Subcutaneous abdominal adipose tissue (tissue), 5 donors: ENCODE data around the gene ITGA2.

Experiments used
- H3K27ac ChIP-seq: one replicate; pipeline ENCODE4 v1.7.0; 2013; ENCODE audit warnings: low read depth, mild to moderate bottlenecking, inconsistent platforms, low read length, moderate library complexity
- H3K27me3 ChIP-seq, 5 donors: one replicate each; pipeline ENCODE4 v1.7.0; 2013; ENCODE audit warnings: low read length in 5 of 5, inconsistent platforms in 1 of 5; ENCODE audit not compliant: control insufficient read depth in 5 of 5, insufficient read depth in 4 of 5
- H3K36me3 ChIP-seq, 5 donors: one replicate each; pipeline ENCODE4 v1.7.0; 2013; ENCODE audit warnings: low read length in 5 of 5; ENCODE audit not compliant: control insufficient read depth in 5 of 5, insufficient read depth in 5 of 5
- H3K4me1 ChIP-seq, 5 donors: one replicate each; pipeline ENCODE4 v1.7.0; 2013; ENCODE audit warnings: low read length in 5 of 5, mild to moderate bottlenecking in 3 of 5, moderate library complexity in 1 of 5; ENCODE audit not compliant: control insufficient read depth in 5 of 5, insufficient read depth in 5 of 5
- H3K4me3 ChIP-seq, 5 donors: one replicate each; pipeline ENCODE4 v1.7.0; 2013; ENCODE audit warnings: low read length in 5 of 5, low read depth in 1 of 5
- H3K9ac ChIP-seq, 5 donors: one replicate each; pipeline ENCODE4 v1.7.0; 2013; ENCODE audit warnings: low read length in 5 of 5, mild to moderate bottlenecking in 4 of 5, moderate library complexity in 3 of 5
- H3K9me3 ChIP-seq, 5 donors: one replicate each; pipeline ENCODE4 v1.7.0; 2013; ENCODE audit warnings: low read length in 5 of 5; ENCODE audit not compliant: control insufficient read depth in 5 of 5
- donor health status: healthy.
- donor health status: healthy.
- donor health status: healthy.
- donor health status: healthy.
- donor health status: healthy.

Gene ITGA2

GRCh38 chr5:53030893-53031292, 41.7 kb downstream of the ITGA2 start:
- no peaks in the 10 kb centered on the region for H3K9me3 ChIP-seq
- H3K27ac ChIP-seq, result no peak overlapping the region
- no peak overlapping the region for H3K4me3 ChIP-seq
- no peak overlapping the region for H3K9ac ChIP-seq
- H3K4me1 ChIP-seq, result peaks cover 0 to 6% (median 0%) of the 10 kb centered on the region in 5 donors
- no peaks in the 10 kb centered on the region for H3K36me3 ChIP-seq
- H3K27me3 ChIP-seq, result no peaks in the 10 kb centered on the region

GRCh38 chr5:53031695-53032096, 42.5 kb downstream of the ITGA2 start:
- H3K9ac ChIP-seq, result no peak overlapping the region
- no peaks in the 10 kb centered on the region for H3K27me3 ChIP-seq

GRCh38 chr5:53032188-53032587, 43.0 kb downstream of the ITGA2 start:
- no peaks in the 10 kb centered on the region for H3K36me3 ChIP-seq
- H3K4me3 ChIP-seq, result no peak overlapping the region
- H3K4me1 ChIP-seq, result peaks cover 0 to 8% (median 2%) of the 10 kb centered on the region in 5 donors
- H3K27me3 ChIP-seq, result no peaks in the 10 kb centered on the region
- H3K27ac ChIP-seq, result no peak overlapping the region
- no peak overlapping the region for H3K9ac ChIP-seq
- no peaks in the 10 kb centered on the region for H3K9me3 ChIP-seq

More at GRCh38 chr5:53031695-53032096, 42.5 kb downstream of the ITGA2 start:
- H3K27ac ChIP-seq, result no peak overlapping the region
- no peaks in the 10 kb centered on the region for H3K9me3 ChIP-seq
- H3K4me1 ChIP-seq, result peaks cover 0 to 6% (median 0%) of the 10 kb centered on the region in 5 donors
- H3K4me3 ChIP-seq, result no peak overlapping the region
- H3K36me3 ChIP-seq, result no peaks in the 10 kb centered on the region

- no peak overlapping the region for H3K4me3 ChIP-seq
- no peaks in the 10 kb centered on the region for H3K27me3 ChIP-seq
- H3K9me3 ChIP-seq, result no peaks in the 10 kb centered on the region
- no peak overlapping the region for H3K27ac ChIP-seq
- H3K36me3 ChIP-seq, result no peaks in the 10 kb centered on the region
- no peak overlapping the region for H3K9ac ChIP-seq
- H3K4me1 ChIP-seq, result peaks cover 0 to 23% (median 11%) of the 10 kb centered on the region in 5 donors
Observed at GRCh38 chr5:53034832-53035231, 45.7 kb downstream of the ITGA2 start.

- Histone ChIP-seq H3K4me1 (peaks cover 0 to 26% (median 11%) of the 10 kb centered on the region in 5 donors), H3K4me3 (no peak overlapping the region), H3K9me3 (no peaks in the 10 kb centered on the region), H3K9ac (no peak overlapping the region), H3K27me3 (no peaks in the 10 kb centered on the region), H3K36me3 (no peaks in the 10 kb centered on the region), H3K27ac (no peak overlapping the region)
Observed at GRCh38 chr5:53035868-53036381, 46.8 kb downstream of the ITGA2 start.

GRCh38 chr5:53037141-53037859, 48.1 kb downstream of the ITGA2 start:
- no peak overlapping the region for H3K9ac ChIP-seq
- H3K27me3 ChIP-seq, result no peaks in the 10 kb centered on the region
- H3K4me1 ChIP-seq, result peaks cover 0 to 23% (median 11%) of the 10 kb centered on the region in 5 donors
- H3K36me3 ChIP-seq, result no peaks in the 10 kb centered on the region
- no peak overlapping the region for H3K27ac ChIP-seq
- no peaks in the 10 kb centered on the region for H3K9me3 ChIP-seq
- no peak overlapping the region for H3K4me3 ChIP-seq

GRCh38 chr5:53038196-53038847, 49.2 kb downstream of the ITGA2 start:
- Histone ChIP-seq H3K27ac (no peak overlapping the region), H3K36me3 (no peaks in the 10 kb centered on the region), H3K9me3 (no peaks in the 10 kb centered on the region), H3K27me3 (no peaks in the 10 kb centered on the region), H3K4me3 (no peak overlapping the region), H3K4me1 (peaks cover 0 to 23% (median 11%) of the 10 kb centered on the region in 5 donors), H3K9ac (no peak overlapping the region)

- Histone ChIP-seq H3K9me3 (no peaks in the 10 kb centered on the region), H3K4me1 (peaks cover 0 to 23% (median 11%) of the 10 kb centered on the region in 5 donors)
Observed at GRCh38 chr5:53039855-53040254, 50.7 kb downstream of the ITGA2 start.

GRCh38 chr5:53041071-53041692, 52.0 kb downstream of the ITGA2 start:
- Histone ChIP-seq H3K9me3 (no peaks in the 10 kb centered on the region), H3K4me3 (peak overlapping the region in 1 of 5 donors; percentile 3), H3K4me1 (peaks cover 0 to 23% (median 11%) of the 10 kb centered on the region in 5 donors)

More at GRCh38 chr5:53039855-53040254, 50.7 kb downstream of the ITGA2 start:
- Histone ChIP-seq H3K4me3 (no peak overlapping the region), H3K27ac (no peak overlapping the region), H3K9ac (no peak overlapping the region), H3K27me3 (no peaks in the 10 kb centered on the region), H3K36me3 (no peaks in the 10 kb centered on the region)

GRCh38 chr5:53041740-53042139, 52.6 kb downstream of the ITGA2 start:
- peaks cover 0 to 23% (median 11%) of the 10 kb centered on the region in 5 donors for H3K4me1 ChIP-seq
- no peak overlapping the region for H3K4me3 ChIP-seq
- no peaks in the 10 kb centered on the region for H3K36me3 ChIP-seq
- H3K9ac ChIP-seq, result no peak overlapping the region
- H3K9me3 ChIP-seq, result no peaks in the 10 kb centered on the region
- no peak overlapping the region for H3K27ac ChIP-seq
- no peaks in the 10 kb centered on the region for H3K27me3 ChIP-seq

More at GRCh38 chr5:53041071-53041692, 52.0 kb downstream of the ITGA2 start:
- H3K27ac ChIP-seq, result no peak overlapping the region
- H3K36me3 ChIP-seq, result no peaks in the 10 kb centered on the region
- no peaks in the 10 kb centered on the region for H3K27me3 ChIP-seq
- peak overlapping the region in 1 of 5 donors; percentile 30 for H3K9ac ChIP-seq
